Measurements from ENCODE around the gene GLT6D1.

- TF ChIP-seq CTCF (IDR thresholded peaks at IDR 0.05) (no peak), POLR2A (IDR thresholded peaks at IDR 0.05) (no peak)
Observed at GRCh38 chr9:135611142-135611874, 28.0 kb downstream of the GLT6D1 start.
